RWPE1 (cell line): ENCODE measurements around the gene ZYG11B.
"Not testable (repeated sequence)": the region's sequence is repeated elsewhere in the genome, so short reads cannot be mapped to it uniquely, and the experiment has no call there.

ENCODE experiments used
- CTCF ChIA-PET: fragments of 350-600 bp; sonication (Branson Sonifier 250); formaldehyde crosslinking; extraction: SDS; loops from one replicate; lab custom pipeline; 2021; lab: Yijun Ruan, JAX
- POLR2A ChIA-PET: fragments of 400-600 bp; formaldehyde crosslinking; extraction: SDS; loops from one replicate; lab custom pipeline; 2020; ENCODE audit warnings: antibody characterized with exemption; ENCODE audit not compliant: low non-redundant PET; lab: Yijun Ruan, JAX
- DNase-seq: peaks from one replicate; pipeline ENCODE4 v3.0.0; 2012; ENCODE audit warnings: low spot score
- H3K27ac ChIP-seq: fragments of 450-650 bp; 2 replicates; pipeline ENCODE4 v1.5.1; 2017
- TF ChIP-seq, protein P1 (sequence below): fragments of 450-650 bp; conservative IDR thresholded peaks from 2 replicates; pipeline ENCODE4 v1.5.1; 2017; ENCODE audit warnings: low read depth, mild to moderate bottlenecking

The ZYG11B gene

DNA sequence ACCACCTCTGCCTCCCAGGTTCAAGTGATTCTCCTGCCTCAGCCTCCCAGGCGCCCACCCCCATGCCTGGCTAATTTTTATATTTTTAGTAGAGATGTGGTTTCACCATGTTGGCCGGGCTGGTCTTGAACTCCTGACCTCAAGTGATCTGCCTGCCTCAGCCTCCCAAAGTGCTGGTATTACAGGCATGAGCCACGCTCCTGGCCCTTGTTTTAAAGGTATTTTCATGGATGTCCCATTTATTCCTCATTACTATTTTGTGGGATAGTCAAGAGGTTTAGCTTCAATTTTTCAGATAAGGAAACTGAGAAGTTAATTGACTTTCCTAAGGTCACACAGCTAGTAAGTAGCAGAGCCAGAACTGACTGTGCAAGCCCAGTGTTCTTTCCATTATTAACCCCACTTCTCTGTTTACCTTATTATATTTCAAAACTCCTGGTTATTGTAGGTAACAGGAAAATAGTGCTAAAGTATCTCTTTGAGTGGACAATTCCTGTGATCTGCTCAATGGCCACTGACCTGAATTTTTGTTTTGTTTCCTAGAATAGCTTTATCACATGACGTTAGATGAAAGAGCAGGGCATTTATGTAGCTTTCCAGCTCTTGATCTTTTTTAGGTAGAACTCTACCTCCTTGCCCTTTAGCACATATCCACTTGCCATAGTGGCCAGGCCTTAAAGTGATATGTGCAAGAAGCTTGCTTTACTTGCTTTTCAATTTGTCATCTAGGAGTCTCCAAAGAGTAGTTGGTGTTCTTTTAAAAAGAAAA is 13.6 kb downstream of the ZYG11B start:
- DNase-seq, result no peak
- ChIA-PET POLR2A (no interaction called here), CTCF (interaction anchor here (0.6 kb wide), 1 partner anchor 48 kb away, joined by 3 read pairs; no protein-coding TSS in a partner anchor)
- no peak overlapping the region for H3K27ac ChIP-seq
- TF ChIP-seq, protein P1, sequence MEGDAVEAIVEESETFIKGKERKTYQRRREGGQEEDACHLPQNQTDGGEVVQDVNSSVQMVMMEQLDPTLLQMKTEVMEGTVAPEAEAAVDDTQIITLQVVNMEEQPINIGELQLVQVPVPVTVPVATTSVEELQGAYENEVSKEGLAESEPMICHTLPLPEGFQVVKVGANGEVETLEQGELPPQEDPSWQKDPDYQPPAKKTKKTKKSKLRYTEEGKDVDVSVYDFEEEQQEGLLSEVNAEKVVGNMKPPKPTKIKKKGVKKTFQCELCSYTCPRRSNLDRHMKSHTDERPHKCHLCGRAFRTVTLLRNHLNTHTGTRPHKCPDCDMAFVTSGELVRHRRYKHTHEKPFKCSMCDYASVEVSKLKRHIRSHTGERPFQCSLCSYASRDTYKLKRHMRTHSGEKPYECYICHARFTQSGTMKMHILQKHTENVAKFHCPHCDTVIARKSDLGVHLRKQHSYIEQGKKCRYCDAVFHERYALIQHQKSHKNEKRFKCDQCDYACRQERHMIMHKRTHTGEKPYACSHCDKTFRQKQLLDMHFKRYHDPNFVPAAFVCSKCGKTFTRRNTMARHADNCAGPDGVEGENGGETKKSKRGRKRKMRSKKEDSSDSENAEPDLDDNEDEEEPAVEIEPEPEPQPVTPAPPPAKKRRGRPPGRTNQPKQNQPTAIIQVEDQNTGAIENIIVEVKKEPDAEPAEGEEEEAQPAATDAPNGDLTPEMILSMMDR, result no peak

DNA sequence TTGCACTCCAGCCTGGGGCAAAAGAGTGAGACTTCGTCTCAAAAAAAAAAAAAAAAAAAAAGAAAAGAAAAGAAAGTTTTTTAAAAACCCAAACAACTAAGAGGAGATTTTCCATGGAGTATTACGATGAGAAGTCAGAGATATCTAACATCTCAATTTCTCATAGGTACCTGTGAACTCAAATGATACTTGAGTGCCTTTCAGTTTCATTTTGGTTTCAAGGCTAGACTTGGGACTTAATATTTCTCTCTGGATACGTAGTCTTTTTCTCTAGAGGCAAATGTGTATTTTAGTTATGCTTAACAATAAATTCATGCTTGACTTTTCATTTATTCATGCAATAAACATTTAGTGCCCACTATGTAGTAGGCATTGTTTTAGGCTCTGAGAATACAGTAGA is 15.0 kb downstream of the ZYG11B start:
- no peak for DNase-seq
- CTCF ChIA-PET, result no interaction called here
- POLR2A ChIA-PET, result no interaction called here
- no peak overlapping the region for H3K27ac ChIP-seq
- TF ChIP-seq, protein P1, result no peak

DNA sequence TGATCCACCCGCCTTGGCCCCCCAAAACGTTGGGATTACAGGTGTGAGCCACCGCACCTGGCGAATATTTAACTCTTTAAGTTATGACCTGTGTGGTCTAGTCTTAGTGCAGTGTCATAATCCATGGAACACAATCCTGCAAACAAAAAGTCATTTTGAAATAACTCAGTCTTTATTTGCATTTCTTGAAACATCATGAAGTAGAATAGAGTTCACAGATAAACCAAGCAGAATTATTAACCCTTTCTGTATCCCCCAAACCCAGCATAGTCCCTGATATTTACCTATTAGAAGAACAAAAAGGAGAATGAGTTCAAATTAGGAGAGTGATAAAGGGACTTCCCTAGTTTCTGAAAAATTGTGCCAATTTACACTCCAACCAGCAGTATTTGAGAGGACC is 19.9 kb downstream of the ZYG11B start:
- ChIA-PET CTCF (interaction anchor here (0.6 kb wide), 1 partner anchor 13 kb away, joined by 4 read pairs; no protein-coding TSS in a partner anchor), POLR2A (no interaction called here)
- DNase-seq, result no peak
- H3K27ac ChIP-seq, result no peak overlapping the region
- TF ChIP-seq, protein P1, result no peak

DNA sequence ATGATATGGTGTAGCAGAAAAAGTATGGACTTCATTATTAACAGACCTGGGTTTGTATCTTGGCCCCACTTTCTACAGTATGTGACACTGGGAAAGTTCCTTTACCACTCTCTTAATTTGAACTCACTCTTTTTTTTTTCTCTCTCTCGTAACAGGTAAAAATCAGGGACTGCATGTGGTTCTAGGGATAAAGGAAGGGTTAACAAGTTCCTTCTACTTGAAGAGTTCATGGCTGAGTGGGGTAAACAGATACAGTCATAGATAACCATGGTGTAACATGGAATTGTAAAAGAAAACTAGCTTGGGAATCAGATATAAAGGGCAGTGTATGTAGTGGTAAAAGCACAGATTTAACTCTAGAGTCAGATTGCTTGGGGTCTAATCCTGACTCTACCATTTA is 21.2 kb downstream of the ZYG11B start:
- no peak overlapping the region for H3K27ac ChIP-seq
- CTCF ChIA-PET, result interaction anchor here (0.7 kb wide), 1 partner anchor 1494 kb away, joined by 3 read pairs; no protein-coding TSS in a partner anchor
- DNase-seq, result no peak
- POLR2A ChIA-PET, result no interaction called here
- TF ChIP-seq, protein P1, result no peak

DNA sequence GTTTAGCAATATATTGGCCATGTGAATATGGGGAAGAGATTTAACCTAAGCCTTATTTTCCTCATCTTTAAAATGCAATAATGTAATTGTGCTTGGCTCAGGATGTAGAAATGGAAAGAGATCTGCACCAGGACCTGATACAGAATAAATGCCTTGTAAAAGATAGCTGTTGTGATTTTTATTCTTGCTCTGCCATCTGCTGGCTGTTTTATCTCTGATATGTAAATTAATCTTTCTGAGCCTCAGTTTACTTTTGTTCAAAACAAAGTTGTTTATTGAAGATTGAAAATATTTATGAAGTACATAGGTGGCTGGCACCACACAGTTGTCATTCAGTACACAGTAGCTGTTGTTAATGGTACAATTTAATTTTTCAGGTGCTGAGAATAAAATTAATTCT is 21.9 kb downstream of the ZYG11B start:
- ChIA-PET POLR2A (no interaction called here), CTCF (interaction anchor here (0.7 kb wide), 1 partner anchor 1495 kb away, joined by 3 read pairs; no protein-coding TSS in a partner anchor)
- DNase-seq, result no peak
- TF ChIP-seq, protein P1, result no peak
- no peak overlapping the region for H3K27ac ChIP-seq

DNA sequence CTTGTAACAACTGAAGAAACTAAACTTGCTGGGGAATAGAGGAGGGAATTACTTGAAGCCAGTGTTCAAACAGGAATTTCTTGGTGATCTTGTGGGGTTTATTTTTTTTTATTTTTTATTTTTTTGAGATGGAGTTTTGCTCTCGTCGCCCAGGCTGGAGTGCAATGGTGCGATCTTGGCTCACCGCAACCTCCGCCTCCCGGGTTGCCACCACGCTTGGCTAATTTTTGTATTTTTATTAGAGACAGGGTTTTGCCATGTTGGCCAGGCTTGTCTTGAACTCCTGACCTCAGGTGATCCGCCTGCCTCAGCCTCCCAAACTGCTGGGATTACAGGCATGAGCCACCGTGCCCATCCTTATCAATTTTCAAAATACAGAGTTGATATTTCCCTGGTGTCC is 23.2 kb downstream of the ZYG11B start:
- CTCF ChIA-PET, result interaction anchor here (0.6 kb wide), 1 partner anchor 358 kb away, joined by 5 read pairs; no protein-coding TSS in a partner anchor
- H3K27ac ChIP-seq, DNase-seq, POLR2A ChIA-PET: not testable (repeated sequence)

DNA sequence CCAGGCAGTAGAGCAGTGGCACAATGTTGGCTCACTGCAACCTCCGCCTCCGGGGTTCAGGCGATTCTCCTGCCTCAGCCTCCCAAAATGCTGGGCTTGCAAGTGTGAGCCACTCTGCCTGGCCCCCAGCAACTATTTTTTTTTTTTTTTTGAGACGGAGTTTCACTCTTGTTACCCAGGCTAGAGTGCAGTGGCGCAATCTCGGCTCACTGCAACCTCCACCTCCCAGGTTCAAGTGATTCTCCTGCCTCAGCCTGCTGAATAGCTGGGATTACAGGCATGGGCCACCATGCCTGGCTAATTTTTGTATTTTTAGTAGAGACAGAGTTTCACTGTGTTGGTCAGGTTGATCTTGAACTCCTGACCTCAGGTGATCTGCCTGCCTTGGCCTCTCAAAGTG is 23.9 kb downstream of the ZYG11B start:
- CTCF ChIA-PET, DNase-seq, H3K27ac ChIP-seq, POLR2A ChIA-PET: not testable (repeated sequence)
